NCI-H345 (cell line): ENCODE results near the gene THEM4.
"Not testable (repeated sequence)": the region's sequence is repeated elsewhere in the genome, so short reads cannot be mapped to it uniquely, and the experiment has no call there.

ENCODE experiments used
- DNase-seq: peaks from one replicate; lab custom pipeline; 2025; lab: John Stamatoyannopoulos, UW

Gene THEM4

DNA sequence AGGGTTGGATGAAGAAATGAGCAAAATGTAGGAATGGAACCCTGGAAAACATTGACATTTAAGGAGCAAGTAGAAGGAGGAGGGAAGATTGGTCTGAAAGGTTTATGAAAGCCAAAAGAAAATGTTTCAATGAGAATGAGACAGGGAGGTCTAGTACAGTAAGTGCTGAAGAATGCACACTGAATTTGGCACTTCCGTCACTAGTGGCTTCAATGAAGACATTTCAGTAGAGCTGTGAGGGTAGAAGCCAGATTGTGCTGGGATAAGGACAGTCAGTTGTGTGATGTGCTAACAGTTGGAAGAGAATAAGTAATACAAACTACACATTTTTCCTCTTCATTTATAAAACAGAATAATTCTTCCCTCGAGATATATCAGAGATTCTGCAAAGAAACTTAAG, 17.1 kb downstream of the THEM4 start:
- no peak for DNase-seq

DNA sequence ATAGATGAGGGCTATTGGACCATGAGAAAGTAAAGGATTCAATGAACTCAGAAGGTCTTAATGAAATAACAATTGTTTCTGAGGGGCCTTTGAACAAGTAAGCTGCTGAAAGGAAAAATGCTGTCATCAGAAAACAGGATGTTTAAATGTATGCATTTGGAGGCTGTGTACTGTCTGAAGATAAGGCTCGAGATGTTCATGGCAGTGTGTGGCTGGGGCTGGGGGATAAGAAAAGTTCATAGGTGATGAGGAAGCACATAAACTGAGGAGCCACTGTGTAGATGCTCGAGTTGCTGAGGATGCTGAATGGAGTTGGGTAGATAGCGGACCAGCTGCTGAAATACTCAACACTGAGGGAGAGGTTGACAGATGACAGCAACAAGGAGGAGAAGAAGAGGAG, 17.8 kb downstream of the THEM4 start:
- no peak for DNase-seq

DNA sequence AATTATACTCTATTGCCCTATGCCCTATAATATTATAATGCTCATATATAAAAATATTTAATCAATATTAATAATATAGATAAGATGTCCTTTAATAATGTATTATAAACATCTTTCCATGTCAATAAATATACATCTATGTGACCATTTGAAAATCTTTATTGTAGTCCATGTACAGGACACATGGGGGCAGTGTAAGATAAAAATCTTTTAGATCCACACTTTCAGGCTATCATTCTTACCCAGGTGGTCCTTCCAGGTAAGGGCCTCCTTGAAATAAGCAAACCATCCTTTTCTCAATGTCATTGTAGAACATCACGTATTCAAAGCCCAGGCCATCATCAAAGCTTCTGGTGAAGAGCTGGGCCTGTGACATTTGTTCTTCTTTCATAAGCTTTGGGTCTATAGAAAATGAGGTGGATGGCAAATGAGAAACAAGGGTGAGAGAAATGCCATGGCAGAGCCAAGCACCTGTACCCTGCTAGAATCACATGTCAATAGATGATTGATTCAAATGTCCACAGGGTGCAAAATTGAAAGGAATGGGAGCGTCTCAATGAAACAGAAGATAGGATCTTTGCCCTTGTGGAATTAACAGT, 20.2 kb downstream of the THEM4 start:
- DNase-seq = no peak

DNA sequence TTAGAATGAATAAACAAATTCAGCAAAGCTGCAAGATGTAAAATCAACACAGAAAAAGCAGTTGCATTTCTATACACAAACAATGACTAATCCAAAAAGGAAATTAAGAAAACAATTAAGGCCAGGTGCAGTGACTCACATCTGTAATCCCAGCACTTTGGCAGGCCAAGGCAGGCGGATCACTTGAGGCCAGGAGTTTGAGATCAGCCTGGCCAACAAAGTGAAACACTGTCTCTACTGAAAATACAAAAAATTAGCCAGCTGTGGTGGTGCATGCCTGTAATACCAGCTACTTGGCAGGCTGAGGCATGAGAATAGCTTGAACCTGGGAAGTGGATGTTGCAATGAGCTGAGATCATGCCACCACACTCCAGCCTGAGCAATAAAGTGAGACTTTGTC, 22.3 kb downstream of the THEM4 start:
- DNase-seq = no peak

DNA sequence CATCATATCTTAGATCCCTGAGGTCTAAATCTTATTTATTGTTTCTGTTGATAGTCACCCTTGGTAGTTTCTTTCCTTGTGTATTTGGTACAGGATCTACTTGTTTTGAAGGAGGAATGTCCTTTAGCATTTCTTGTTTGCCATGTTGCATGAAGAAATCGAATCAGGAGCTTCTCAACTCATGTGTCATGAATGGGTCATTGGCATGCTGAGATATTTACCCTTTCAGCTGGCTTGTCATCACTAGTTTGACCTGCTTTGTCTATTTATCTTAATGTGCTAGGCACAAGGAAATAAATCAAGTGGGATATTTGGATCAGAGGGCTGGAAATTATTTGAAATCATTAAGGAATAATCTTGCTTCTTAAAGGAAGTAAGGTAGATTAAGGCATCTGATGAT, 23.8 kb downstream of the THEM4 start:
- DNase-seq = no peak

DNA sequence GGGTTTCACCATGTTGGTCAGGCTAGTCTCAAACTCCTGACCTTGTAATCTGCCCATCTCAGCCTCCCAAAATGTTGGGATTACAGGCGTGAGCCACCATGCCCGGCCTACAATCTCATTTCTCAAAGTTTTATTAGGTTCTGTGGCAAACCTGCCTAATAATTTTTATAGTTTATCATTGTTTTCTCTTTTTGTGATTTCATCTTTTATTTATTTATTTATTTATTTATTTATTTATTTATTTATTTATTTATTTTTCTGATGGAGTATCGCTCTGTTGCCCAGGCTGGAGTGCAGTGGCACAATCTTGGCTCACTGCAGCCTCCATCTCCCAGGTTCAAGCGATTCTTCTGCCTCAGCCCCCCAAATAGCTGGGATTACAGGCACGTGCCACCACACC, 24.4 kb downstream of the THEM4 start:
- not testable (repeated sequence) for DNase-seq

DNA sequence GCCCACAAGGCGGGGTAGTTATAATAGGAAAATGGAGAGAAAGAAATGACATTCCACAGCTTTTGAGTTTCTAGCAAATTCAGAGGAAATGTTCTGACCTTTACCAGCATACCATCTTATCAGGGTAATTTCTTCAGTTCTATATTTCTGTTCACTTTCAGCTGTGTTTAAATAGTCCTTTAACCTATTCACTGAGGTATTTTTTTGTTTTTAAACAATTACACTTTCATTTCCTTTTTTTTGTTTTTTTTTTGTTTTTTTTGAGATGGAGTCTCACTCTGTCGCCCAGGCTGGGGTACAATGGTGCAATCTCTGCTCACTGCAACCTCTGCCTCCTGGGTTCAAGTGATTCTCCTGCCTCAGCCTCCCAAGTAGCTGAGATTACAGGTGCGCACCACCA, 24.9 kb downstream of the THEM4 start:
- DNase-seq = not testable (repeated sequence)

DNA sequence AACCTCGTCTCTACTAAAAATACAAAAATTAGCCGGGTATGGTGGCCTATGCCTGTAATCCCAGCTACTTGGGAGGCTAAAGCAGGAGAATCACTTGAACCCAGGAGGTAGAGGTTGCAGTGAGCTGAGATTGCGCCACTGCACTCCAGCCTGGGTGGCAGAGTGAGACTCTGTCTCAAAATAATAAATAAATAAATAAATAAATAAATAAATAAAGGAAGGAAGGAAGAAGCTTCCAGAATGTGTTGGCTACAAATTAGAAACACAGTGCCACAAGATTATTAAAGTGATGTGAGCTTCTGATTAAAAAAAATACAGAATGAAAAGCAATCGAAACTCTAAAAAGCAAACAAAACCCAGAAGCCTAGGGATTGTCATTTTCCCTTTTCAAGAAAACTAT, 25.4 kb downstream of the THEM4 start:
- DNase-seq = not testable (repeated sequence)

DNA sequence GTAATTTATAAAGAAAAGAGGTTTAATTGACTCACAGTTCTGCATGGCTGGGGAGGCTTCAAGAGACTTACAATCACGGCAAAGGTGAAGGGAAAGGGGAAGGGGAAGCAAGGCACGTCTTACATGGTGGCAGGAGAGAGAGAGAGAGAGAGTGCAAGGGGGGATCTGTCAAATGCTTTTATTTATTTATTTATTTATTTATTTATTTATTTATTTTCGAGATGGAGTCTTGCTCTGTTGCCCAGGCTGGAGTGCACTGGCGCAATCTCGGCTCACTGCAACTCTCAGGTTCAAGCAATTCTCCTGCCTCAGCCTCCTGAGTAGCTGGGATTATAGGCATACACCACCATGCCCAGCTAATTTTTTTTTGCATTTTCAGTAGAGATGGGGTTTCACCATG, 26.4 kb downstream of the THEM4 start:
- DNase-seq = not testable (repeated sequence)

DNA sequence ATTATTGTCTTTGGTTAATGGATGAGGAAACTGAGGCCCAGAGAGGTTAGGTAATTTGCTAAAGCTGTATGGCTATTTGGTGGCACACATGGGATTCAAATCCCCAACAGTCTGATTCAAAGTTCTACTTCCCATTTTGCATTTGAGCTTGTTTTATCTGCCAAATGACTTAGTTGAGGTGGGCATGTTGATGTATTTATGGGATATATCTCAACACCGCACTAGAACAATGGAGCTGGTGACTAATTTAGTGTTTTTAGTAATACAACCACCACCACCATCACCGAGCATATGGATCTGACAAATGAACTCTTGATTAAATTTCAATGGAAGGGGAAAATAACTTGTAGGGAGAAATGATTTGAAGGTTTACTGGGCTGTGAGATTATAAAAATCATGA, 26.8 kb downstream of the THEM4 start:
- no peak for DNase-seq

DNA sequence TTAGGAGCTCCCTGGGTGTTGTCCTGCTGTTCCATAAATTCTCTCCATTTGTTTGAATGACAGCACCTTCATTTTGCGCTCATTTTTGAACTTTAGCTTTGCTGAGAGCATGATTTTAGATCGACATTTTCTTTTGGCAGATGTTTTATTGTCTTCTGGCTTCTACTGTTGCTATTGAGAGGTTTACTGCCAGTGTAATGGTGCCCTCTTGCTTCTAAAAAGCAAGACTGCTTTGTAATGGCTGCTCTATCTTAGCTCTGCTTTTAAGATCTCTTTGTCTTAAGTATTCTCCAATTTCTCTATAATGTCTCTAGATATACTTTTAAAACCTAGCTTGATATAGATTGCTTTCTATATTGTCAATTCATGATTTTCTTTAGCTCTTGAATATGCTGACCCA, 27.8 kb downstream of the THEM4 start:
- no peak for DNase-seq

DNA sequence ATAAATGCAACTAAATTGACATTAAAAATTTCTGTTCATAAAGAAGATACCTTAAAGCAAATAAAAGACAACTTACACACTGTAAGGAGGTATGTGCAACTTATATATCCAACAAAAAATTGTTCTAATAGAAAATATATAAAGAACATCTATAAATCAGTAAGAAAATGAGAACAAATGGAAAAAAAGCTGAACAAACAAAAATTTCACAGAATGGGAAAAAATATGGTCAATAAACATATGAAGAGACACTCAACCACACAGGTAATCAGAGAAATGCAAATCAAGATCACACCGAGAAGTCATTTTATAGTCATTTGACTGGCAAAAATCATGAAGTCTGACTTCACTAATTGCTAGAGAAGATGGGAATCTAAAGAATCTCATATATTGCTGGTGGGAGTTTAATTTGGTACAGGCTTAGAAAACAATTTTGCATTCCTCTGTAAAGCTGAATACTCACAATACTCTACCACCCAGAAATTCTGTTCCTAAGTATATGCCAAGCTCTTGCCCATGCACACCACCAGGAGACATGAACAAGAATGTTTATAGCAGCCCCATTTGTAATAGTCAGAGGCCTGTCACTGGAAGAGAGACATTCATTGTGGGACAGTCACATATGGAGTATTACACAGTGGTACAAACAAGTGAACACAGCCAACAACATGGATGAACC, 33.8 kb downstream of the THEM4 start:
- DNase-seq = no peak

DNA sequence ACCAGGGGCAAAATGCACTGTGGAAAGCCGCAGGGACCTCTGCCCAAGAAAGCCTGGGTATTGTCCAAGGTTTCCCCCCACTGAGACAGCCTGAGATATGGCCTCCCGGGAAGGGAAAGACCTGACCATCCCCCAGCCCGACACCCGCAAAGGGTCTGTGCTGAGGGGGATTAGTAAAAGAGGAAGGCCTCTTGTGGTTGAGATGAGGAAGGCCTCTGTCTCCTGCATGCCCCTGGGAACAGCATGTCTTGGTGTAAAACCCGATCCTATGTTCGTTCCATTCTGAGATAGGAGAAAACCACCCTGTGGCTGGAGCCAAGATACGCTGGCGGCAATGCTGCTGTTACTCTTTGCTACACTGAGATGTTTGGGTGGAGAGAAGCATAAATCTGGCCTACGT, 36.5 kb downstream of the THEM4 start:
- not testable (repeated sequence) for DNase-seq

DNA sequence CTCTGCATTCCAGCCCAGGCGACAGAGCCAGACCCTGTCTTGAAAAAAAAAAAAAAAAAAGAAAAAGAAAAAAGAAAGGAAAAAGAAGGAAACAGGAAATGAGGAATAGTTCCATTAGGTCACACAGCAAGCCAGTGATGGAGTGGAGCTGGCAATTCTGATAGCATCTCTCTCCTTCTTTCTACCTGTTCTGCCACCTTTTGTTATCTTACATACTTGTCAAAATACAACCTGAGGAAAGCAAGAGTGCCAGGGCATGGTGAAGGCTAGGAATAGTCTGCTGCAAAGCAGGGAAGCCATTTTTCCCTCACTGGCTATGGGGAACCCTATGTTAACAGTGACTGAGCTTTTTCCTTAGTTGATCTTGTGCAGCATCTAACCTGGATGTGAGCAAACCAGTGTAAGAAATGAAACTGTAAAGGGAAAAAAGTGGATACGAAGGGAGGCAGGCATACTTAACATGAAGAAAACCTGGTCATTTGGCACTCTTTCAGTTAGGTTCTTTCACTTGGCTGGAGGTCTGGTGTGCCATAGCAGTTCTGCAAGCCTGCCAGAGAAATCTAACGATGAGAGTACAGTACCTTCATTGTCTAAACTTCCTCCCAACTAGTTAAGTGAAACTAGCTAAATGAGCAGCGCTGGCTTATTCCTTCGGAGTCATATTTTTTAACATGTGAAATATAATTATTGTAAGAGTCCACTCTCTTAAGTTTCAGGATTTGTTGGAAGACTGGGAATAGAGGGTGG, 37.9 kb downstream of the THEM4 start:
- DNase-seq = no peak

DNA sequence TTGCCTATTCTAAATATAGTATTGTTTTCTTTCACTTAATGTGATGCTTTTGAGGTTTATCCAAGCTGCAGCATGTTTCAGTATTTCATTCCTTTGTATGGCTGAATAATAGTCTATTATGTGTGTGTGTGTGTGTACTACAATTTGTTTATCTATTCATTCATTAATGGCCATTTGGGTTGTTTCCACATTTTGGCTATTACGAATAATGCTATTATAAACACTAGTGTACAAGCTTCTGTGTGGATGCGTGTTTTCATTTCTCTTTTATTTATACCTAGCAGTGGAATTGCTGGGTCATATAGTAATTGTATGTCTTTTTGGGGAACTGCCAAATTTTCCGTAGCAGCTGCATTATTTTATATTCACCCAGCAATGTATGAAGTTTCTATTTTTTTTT, 40.8 kb downstream of the THEM4 start:
- DNase-seq = no peak

DNA sequence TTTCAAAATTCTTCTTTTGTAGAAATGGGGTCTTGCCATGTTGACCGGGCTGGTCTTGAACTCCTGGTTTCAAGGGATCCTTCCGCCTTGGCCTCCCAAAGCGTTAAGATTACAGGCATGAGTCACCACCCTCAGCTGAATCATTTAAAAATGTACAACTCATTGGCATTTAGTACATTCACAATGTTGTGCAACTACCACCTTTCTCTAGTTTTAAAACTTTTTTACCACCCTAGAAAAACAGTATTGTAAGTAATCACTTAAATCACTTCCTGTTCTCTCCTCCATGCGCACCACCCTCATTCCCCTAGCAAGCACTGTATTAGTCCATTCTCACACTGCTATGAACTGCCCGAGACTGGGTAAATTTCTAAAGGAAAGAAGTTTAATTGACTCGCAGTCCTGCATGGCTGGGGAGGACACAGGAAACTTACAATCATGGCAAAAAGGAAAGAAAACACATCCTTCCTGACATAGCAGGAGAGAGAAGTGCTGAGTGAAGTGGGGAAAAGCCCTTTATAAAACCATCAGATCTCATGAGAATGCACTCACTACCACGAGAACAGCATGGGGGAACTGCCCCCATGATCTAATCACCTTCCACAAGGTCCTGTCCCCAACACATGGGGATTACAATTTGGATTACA, 41.4 kb downstream of the THEM4 start:
- no peak for DNase-seq

DNA sequence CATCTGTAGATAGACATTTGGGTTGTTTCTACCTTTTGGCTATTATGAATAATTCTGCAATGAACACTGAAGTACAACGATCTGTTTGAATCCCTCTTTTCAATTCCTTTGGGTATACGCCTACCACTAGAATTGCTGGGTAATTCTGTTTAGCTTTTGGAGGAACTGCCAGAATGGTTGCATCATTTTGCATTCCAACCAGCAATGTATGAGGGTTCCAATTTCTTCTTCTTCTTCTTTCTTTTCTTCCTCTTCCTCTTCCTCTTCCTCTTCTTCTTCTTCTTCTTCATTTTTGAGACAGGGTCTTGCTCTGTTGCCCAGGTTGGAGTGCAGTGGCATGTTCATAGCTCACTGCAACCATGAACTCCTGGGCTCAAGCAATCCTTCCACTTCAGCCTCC, 42.0 kb downstream of the THEM4 start:
- DNase-seq = no peak

DNA sequence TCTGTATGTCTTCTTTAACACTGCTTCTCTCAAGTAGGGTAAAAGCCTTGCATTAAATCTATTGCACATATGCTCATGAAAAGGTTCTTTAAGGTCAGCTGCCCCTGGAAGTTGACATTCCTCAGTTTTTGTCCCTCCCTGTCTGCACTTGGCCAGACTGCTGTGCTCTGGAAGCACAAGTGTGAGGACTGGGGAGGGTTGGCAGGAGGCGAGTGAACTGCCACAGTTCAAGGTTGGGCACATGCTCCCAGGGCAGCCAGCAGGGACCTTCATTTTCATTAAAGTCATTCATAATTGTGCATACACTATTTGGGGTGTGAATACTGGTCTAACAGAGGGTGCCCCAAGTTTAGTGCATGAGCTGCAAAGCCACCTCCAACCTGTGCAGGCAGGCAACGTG, 44.9 kb downstream of the THEM4 start:
- no peak for DNase-seq

DNA sequence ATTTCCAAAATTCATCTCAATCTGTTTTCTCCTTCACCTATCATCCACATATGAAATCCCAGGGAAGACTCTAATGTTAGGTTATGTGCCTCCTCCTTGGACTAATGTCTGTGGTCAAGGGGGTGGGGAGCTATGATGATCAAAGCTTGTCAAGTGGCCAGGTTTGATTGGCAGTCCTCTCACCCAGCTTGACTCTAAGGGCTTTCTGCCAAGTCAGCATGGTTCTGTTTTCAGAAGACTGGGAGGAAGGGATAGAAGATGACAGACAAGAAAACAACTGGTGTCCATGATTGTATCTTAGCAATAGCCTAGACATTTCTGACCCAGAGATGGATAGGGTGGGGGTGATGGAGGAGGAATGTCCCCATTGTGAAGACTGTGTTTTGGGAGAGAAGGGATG, 46.7 kb downstream of the THEM4 start:
- no peak for DNase-seq

DNA sequence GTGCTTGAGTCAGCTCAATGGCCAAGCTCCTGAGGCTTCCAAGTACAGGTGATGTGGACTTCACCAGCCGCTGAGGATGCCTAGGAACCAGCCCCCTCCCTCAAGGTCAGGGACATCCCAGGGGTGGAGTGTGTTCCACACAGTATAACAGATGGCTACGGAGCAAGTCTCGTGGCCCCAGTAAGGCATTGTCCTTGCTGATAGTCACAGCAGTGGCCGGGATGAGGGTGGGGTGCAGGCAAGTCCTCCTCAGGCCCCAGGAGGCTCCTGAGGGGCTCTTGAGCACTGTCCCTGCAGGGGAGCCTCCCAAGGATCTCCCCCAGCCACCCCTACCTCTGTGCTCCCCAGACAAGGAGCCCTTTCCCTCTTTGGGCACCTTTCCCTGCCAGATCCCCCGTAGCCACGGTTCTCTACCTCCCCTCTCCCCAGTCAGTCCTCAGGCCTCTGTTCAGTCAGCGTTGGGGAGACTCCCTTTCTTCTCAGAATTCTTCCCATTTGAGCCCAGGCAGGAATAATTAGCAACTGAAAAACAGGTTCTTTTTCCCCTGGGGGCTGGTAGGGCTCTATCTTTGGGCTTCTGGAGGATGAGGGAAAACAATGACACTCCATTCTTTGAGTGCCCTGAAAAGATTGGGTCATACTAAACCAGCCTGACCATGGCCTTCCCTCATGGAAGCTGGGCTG, 48.7 kb downstream of the THEM4 start:
- no peak for DNase-seq

DNA sequence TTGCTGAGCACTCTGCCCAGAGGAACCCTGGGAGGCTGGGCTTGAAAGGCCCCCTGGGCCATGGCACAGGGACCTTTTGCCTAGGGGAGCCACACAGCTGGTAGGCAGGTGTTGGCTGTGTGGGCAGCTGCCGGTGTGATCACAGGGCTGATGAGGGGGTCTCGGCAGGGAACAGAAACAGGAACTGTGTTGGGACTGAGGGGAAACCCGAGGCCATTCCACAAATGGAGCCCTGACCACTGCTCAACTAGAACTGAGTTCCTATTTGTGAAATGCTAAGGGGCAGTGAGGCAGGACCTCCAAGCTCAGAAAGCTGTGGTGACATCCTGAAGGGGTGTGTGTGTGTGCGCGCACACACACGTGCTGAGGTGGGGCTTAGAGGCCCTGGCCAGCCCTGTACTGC, 49.4 kb downstream of the THEM4 start:
- no peak for DNase-seq

DNA sequence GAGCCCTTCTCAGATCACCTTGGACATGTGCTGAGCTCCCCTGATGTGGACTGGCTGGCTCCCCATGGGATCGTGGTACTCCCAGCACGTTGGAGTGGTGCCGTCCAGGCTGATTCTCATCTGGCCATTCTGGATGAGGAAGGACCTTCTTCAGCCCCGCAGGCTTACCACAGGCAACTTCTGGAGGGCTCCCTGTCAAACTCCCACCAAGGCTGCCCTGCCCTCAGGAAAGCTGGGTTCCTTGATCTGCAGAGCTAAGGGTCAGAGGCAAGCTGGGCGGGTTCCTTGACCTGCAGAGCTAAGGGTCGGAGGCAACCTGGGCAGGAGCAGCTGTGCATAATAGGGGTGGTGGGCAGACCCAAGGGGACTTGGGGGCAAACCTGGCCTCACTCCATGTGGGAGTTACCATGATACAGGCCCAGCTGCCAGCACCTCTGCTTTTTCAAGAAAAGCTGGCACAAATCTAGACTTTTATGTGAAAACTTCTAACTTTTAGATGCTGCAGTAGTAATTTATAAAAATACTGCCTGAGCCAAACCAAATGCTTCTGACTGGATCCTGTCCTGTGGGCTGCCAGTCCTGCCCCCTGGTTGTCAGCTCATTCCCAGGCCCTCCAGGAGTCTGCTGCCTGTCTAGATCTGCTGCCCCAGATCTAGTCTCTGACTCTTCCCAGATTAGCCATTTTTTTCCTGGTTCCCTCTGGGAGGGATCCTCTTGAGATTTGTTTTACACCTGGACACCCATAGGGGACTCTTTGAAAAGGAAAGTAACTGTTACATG, 50.2 kb downstream of the THEM4 start:
- DNase-seq = no peak
